ENCODE measurements around the gene STX11.

The STX11 gene

GRCh38 chr6:144149894-144150709 lies at the start of gene STX11:
STX11 (plus strand) TSS chr6:144150517; CDS start chr6:144186628, 36,111 bp downstream.
- FAIRE-seq (no peak), DNase-seq (ENCODE audit: insufficient read length, low spot score) (no peak)
- TF ChIP-seq CTCF (IDR thresholded peaks at IDR 0.05; ENCODE audit: insufficient read depth, missing control alignments), result no peak

- DNase-seq (ENCODE audit: insufficient read length, low spot score), result no peak
- TF ChIP-seq CTCF (IDR thresholded peaks at IDR 0.05; ENCODE audit: insufficient read depth, missing control alignments), result no peak
- no peak for FAIRE-seq
These were observed 47.2 kb upstream of the STX11 start for GRCh38 chr6:144103026-144103563.

- no peak for TF ChIP-seq CTCF (IDR thresholded peaks at IDR 0.05; ENCODE audit: insufficient read depth, missing control alignments)
- FAIRE-seq (no peak), DNase-seq (ENCODE audit: insufficient read length, low spot score) (no peak)
These were observed 45.8 kb upstream of the STX11 start for GRCh38 chr6:144104488-144104887.

- DNase-seq (ENCODE audit: insufficient read length, low spot score), result no peak
- peak; percentile 74 for FAIRE-seq
These were observed 45.3 kb upstream of the STX11 start for GRCh38 chr6:144104898-144105487.

GRCh38 chr6:144106206-144106605 lies 44.1 kb upstream of the STX11 start:
- DNase-seq (ENCODE audit: insufficient read length, low spot score) (no peak), FAIRE-seq (no peak)
- TF ChIP-seq CTCF (IDR thresholded peaks at IDR 0.05; ENCODE audit: insufficient read depth, missing control alignments), result no peak

More at GRCh38 chr6:144104898-144105487, 45.3 kb upstream of the STX11 start:
- TF ChIP-seq CTCF (IDR thresholded peaks at IDR 0.05; ENCODE audit: insufficient read depth, missing control alignments), result peak; percentile 79

GRCh38 chr6:144110210-144110609 lies 40.1 kb upstream of the STX11 start:
- no peak for FAIRE-seq
- no peak for TF ChIP-seq CTCF (IDR thresholded peaks at IDR 0.05; ENCODE audit: insufficient read depth, missing control alignments)
- no peak for DNase-seq (ENCODE audit: insufficient read length, low spot score)

GRCh38 chr6:144113366-144113765 lies 37.0 kb upstream of the STX11 start:
- DNase-seq (ENCODE audit: insufficient read length, low spot score), result no peak
- no peak for TF ChIP-seq CTCF (IDR thresholded peaks at IDR 0.05; ENCODE audit: insufficient read depth, missing control alignments)
- FAIRE-seq, result no peak
